Nephron progenitor cell (in vitro differentiated cells): Measurements from ENCODE around the gene DPH6.
"Not testable (repeated sequence)": the region's sequence is repeated elsewhere in the genome, so short reads cannot be mapped to it uniquely, and the experiment has no call there.

Source experiments
- DNase-seq: peaks from one replicate; pipeline ENCODE4 v3.0.0; 2021
- H3K27ac Mint-ChIP-seq: 2 replicates; pipeline ENCODE4 v1.8.0; 2021; ENCODE audit warnings: mild to moderate bottlenecking, moderate library complexity, mixed read lengths
- H3K27me3 Mint-ChIP-seq: 2 replicates; pipeline ENCODE4 v1.8.0; 2021; ENCODE audit warnings: mild to moderate bottlenecking, low read depth, mixed read lengths; ENCODE audit not compliant: poor library complexity
- H3K36me3 Mint-ChIP-seq: 2 replicates; pipeline ENCODE4 v1.8.0; 2021; ENCODE audit warnings: low read depth, mixed read lengths
- H3K4me1 Mint-ChIP-seq: 2 replicates; pipeline ENCODE4 v1.8.0; 2021; ENCODE audit warnings: mixed read lengths
- H3K4me3 Mint-ChIP-seq: 2 replicates; pipeline ENCODE4 v1.8.0; 2021; ENCODE audit warnings: mild to moderate bottlenecking, moderate library complexity, mixed read lengths
- H3K9me3 Mint-ChIP-seq: 2 replicates; pipeline ENCODE4 v1.8.0; 2021; ENCODE audit warnings: mild to moderate bottlenecking, moderate library complexity, mixed read lengths
- CTCF ChIP-seq: fragments of 200-600 bp; sonication (generic); IDR thresholded peaks from 2 replicates; pipeline ENCODE4 v1.5.0; 2021; ENCODE audit warnings: antibody characterized with exemption

Gene DPH6

GRCh38 chr15:35445891-35446290 lies 100.1 kb downstream of the DPH6 start:
- peaks cover 2% of the 10 kb centered on the region for H3K9me3 Mint-ChIP-seq
- H3K4me3 Mint-ChIP-seq = no peak overlapping the region
- no peaks in the 10 kb centered on the region for H3K27me3 Mint-ChIP-seq
- peaks cover 18% of the 10 kb centered on the region for H3K4me1 Mint-ChIP-seq
- H3K36me3 Mint-ChIP-seq = peaks cover 1% of the 10 kb centered on the region
- no peak overlapping the region for H3K27ac Mint-ChIP-seq
- no peak for TF ChIP-seq CTCF
- no peak for DNase-seq

GRCh38 chr15:35444557-35445204 lies 101.3 kb downstream of the DPH6 start:
- H3K9me3 Mint-ChIP-seq = peaks cover 8% of the 10 kb centered on the region
- H3K36me3 Mint-ChIP-seq = peaks cover 9% of the 10 kb centered on the region
- TF ChIP-seq CTCF = peak; percentile 90
- H3K27me3 Mint-ChIP-seq = no peaks in the 10 kb centered on the region
- DNase-seq = peak; percentile 12
- no peak overlapping the region for H3K4me3 Mint-ChIP-seq
- no peak overlapping the region for H3K27ac Mint-ChIP-seq
- peaks cover 18% of the 10 kb centered on the region for H3K4me1 Mint-ChIP-seq

GRCh38 chr15:35443376-35443775 lies 102.6 kb downstream of the DPH6 start:
- no peak overlapping the region for H3K4me3 Mint-ChIP-seq
- H3K27me3 Mint-ChIP-seq = no peaks in the 10 kb centered on the region
- H3K9me3 Mint-ChIP-seq = peaks cover 8% of the 10 kb centered on the region
- no peak for TF ChIP-seq CTCF
- H3K36me3 Mint-ChIP-seq = peaks cover 11% of the 10 kb centered on the region
- H3K4me1 Mint-ChIP-seq = peaks cover 18% of the 10 kb centered on the region
- no peak for DNase-seq
- H3K27ac Mint-ChIP-seq = peak overlapping the region; percentile 71

GRCh38 chr15:35442742-35443141 lies 103.2 kb downstream of the DPH6 start:
- no peak for DNase-seq
- peak overlapping the region; percentile 76 for H3K27ac Mint-ChIP-seq
- TF ChIP-seq CTCF = no peak
- H3K4me1 Mint-ChIP-seq = peaks cover 18% of the 10 kb centered on the region
- H3K27me3 Mint-ChIP-seq = no peaks in the 10 kb centered on the region
- peaks cover 17% of the 10 kb centered on the region for H3K36me3 Mint-ChIP-seq
- no peak overlapping the region for H3K4me3 Mint-ChIP-seq
- peaks cover 8% of the 10 kb centered on the region for H3K9me3 Mint-ChIP-seq

GRCh38 chr15:35441279-35441678 lies 104.7 kb downstream of the DPH6 start:
- peaks cover 27% of the 10 kb centered on the region for H3K36me3 Mint-ChIP-seq
- DNase-seq, H3K27ac Mint-ChIP-seq, H3K27me3 Mint-ChIP-seq, H3K4me3 Mint-ChIP-seq: not testable (repeated sequence)
- peaks cover 18% of the 10 kb centered on the region for H3K4me1 Mint-ChIP-seq
- H3K9me3 Mint-ChIP-seq = peaks cover 18% of the 10 kb centered on the region

- H3K36me3 Mint-ChIP-seq = peaks cover 35% of the 10 kb centered on the region
- no peak for DNase-seq
- H3K27ac Mint-ChIP-seq = no peak overlapping the region
- H3K9me3 Mint-ChIP-seq = peaks cover 27% of the 10 kb centered on the region
- no peak overlapping the region for H3K4me3 Mint-ChIP-seq
- TF ChIP-seq CTCF = no peak
- peaks cover 18% of the 10 kb centered on the region for H3K4me1 Mint-ChIP-seq
- H3K27me3 Mint-ChIP-seq = no peaks in the 10 kb centered on the region
Observed at GRCh38 chr15:35440265-35440664, 105.7 kb downstream of the DPH6 start.
